IgD-negative memory B cell (primary cell): ENCODE results near the gene FSTL1. TPM values are rescaled to one million over a fixed set of nuclear protein-coding genes. Genes with fewer than 3 reads are reported as not detected.
"Not testable (repeated sequence)": the region's sequence is repeated elsewhere in the genome, so short reads cannot be mapped to it uniquely, and the experiment has no call there.

Experiments used
- H3K27ac Mint-ChIP-seq, 3 donors: one replicate each; pipeline ENCODE4 v1.8.0; 2020 to 2022; ENCODE audit warnings: mild to moderate bottlenecking in 3 of 3, mixed read lengths in 3 of 3, moderate library complexity in 1 of 3
- H3K27me3 Mint-ChIP-seq: one replicate; pipeline ENCODE4 v1.8.0; 2021; ENCODE audit warnings: mixed read lengths
- H3K36me3 Mint-ChIP-seq: one replicate; pipeline ENCODE4 v1.8.0; 2020; ENCODE audit warnings: mild to moderate bottlenecking, mixed read lengths
- H3K4me1 Mint-ChIP-seq, 3 donors: one replicate each; pipeline ENCODE4 v1.8.0; 2020 to 2022; ENCODE audit warnings: mixed read lengths in 3 of 3, mild to moderate bottlenecking in 1 of 3
- H3K4me3 Mint-ChIP-seq, 4 donors: one replicate each; pipeline ENCODE4 v1.8.0; 2020 to 2022; ENCODE audit warnings: mild to moderate bottlenecking in 4 of 4, mixed read lengths in 4 of 4, moderate library complexity in 3 of 4
- H3K9me3 Mint-ChIP-seq, 3 donors: one replicate each; pipeline ENCODE4 v1.8.0; 2020 to 2021; ENCODE audit warnings: mixed read lengths in 3 of 3, mild to moderate bottlenecking in 1 of 3
- polyA plus RNA-seq: library from polyadenylated mRNA; unstranded; fragments of 300-500 nt; fragmentation: Illumina TruSeq; gene quantifications from one replicate; pipeline ENCODE4 v1.2.3, GENCODE V29; 2021

FSTL1 gene
- polyA plus RNA-seq, 1 donor from 2014 or later = not detected

GRCh38 chr3:120399372-120399771, 51.4 kb downstream of the FSTL1 start:
- Mint-ChIP-seq H3K27ac (no peak overlapping the region), H3K27me3 (peaks cover 2% of the 10 kb centered on the region), H3K36me3 (no peaks in the 10 kb centered on the region), H3K4me1 (peaks cover 18 to 45% (median 28%) of the 10 kb centered on the region in 3 donors), H3K9me3 (no peaks in the 10 kb centered on the region), H3K4me3 (peak overlapping the region in 1 of 4 donors; percentile 32)

- no peaks in the 10 kb centered on the region for H3K9me3 Mint-ChIP-seq
- H3K27ac Mint-ChIP-seq = no peak overlapping the region
- no peak overlapping the region for H3K4me3 Mint-ChIP-seq
Observed at GRCh38 chr3:120396469-120396868, 54.3 kb downstream of the FSTL1 start.

GRCh38 chr3:120394347-120394746, 56.4 kb downstream of the FSTL1 start:
- Mint-ChIP-seq H3K27me3 (peaks cover 4% of the 10 kb centered on the region), H3K27ac (no peak overlapping the region), H3K36me3 (no peaks in the 10 kb centered on the region), H3K4me1 (peaks cover 10 to 24% (median 15%) of the 10 kb centered on the region in 3 donors), H3K9me3 (no peaks in the 10 kb centered on the region), H3K4me3 (no peak overlapping the region)

More at GRCh38 chr3:120396469-120396868, 54.3 kb downstream of the FSTL1 start:
- Mint-ChIP-seq H3K36me3 (no peaks in the 10 kb centered on the region), H3K27me3 (peaks cover 2% of the 10 kb centered on the region), H3K4me1 (peaks cover 18 to 40% (median 28%) of the 10 kb centered on the region in 3 donors)

- Mint-ChIP-seq H3K27me3 (peaks cover 4% of the 10 kb centered on the region), H3K4me1 (peaks cover 5 to 20% (median 10%) of the 10 kb centered on the region in 3 donors), H3K4me3 (no peak overlapping the region), H3K9me3 (no peaks in the 10 kb centered on the region), H3K36me3 (no peaks in the 10 kb centered on the region), H3K27ac (no peak overlapping the region)
Observed at GRCh38 chr3:120393761-120394160, 57.0 kb downstream of the FSTL1 start.

- no peaks in the 10 kb centered on the region for H3K36me3 Mint-ChIP-seq
- no peak overlapping the region for H3K4me3 Mint-ChIP-seq
- no peak overlapping the region for H3K27ac Mint-ChIP-seq
- H3K4me1 Mint-ChIP-seq = peaks cover 5 to 15% (median 10%) of the 10 kb centered on the region in 3 donors
- H3K27me3 Mint-ChIP-seq = peaks cover 4% of the 10 kb centered on the region
- no peaks in the 10 kb centered on the region for H3K9me3 Mint-ChIP-seq
Observed at GRCh38 chr3:120393243-120393642, 57.5 kb downstream of the FSTL1 start.

- Mint-ChIP-seq H3K27ac (no peak overlapping the region), H3K36me3 (peaks cover 2% of the 10 kb centered on the region), H3K9me3 (peaks cover 0 to 7% (median 1%) of the 10 kb centered on the region in 3 donors), H3K4me3 (no peak overlapping the region), H3K4me1 (no peaks in the 10 kb centered on the region), H3K27me3 (peaks cover 2% of the 10 kb centered on the region)
Observed at GRCh38 chr3:120382941-120383447, 67.8 kb downstream of the FSTL1 start.

GRCh38 chr3:120381503-120381902, 69.3 kb downstream of the FSTL1 start:
- Mint-ChIP-seq H3K9me3 (peaks cover 0 to 7% (median 1%) of the 10 kb centered on the region in 3 donors), H3K4me1 (no peaks in the 10 kb centered on the region), H3K27me3 (peaks cover 2% of the 10 kb centered on the region), H3K4me3 (no peak overlapping the region), H3K36me3 (peaks cover 2% of the 10 kb centered on the region), H3K27ac (no peak overlapping the region)

GRCh38 chr3:120377948-120378347, 72.8 kb downstream of the FSTL1 start:
- H3K36me3 Mint-ChIP-seq, H3K27me3 Mint-ChIP-seq, H3K9me3 Mint-ChIP-seq, H3K4me3 Mint-ChIP-seq, H3K27ac Mint-ChIP-seq, H3K4me1 Mint-ChIP-seq: not testable (repeated sequence)

GRCh38 chr3:120370463-120370862, 80.3 kb downstream of the FSTL1 start:
- H3K27me3 Mint-ChIP-seq = peaks cover 6% of the 10 kb centered on the region
- peaks cover 0 to 5% (median 0%) of the 10 kb centered on the region in 3 donors for H3K9me3 Mint-ChIP-seq
- no peak overlapping the region for H3K27ac Mint-ChIP-seq
- H3K4me3 Mint-ChIP-seq = no peak overlapping the region
- H3K4me1 Mint-ChIP-seq = no peaks in the 10 kb centered on the region
- no peaks in the 10 kb centered on the region for H3K36me3 Mint-ChIP-seq

GRCh38 chr3:120369037-120369467, 81.7 kb downstream of the FSTL1 start:
- H3K36me3 Mint-ChIP-seq = no peaks in the 10 kb centered on the region
- no peak overlapping the region for H3K27ac Mint-ChIP-seq
- no peak overlapping the region for H3K4me3 Mint-ChIP-seq
- no peaks in the 10 kb centered on the region for H3K4me1 Mint-ChIP-seq
- peaks cover 0 to 5% (median 0%) of the 10 kb centered on the region in 3 donors for H3K9me3 Mint-ChIP-seq
- H3K27me3 Mint-ChIP-seq = peaks cover 6% of the 10 kb centered on the region

GRCh38 chr3:120368172-120368571, 82.6 kb downstream of the FSTL1 start:
- no peaks in the 10 kb centered on the region for H3K36me3 Mint-ChIP-seq
- no peak overlapping the region for H3K27ac Mint-ChIP-seq
- H3K27me3 Mint-ChIP-seq = peaks cover 6% of the 10 kb centered on the region
- no peak overlapping the region for H3K4me3 Mint-ChIP-seq
- H3K9me3 Mint-ChIP-seq = peaks cover 0 to 5% (median 0%) of the 10 kb centered on the region in 3 donors
- H3K4me1 Mint-ChIP-seq = no peaks in the 10 kb centered on the region

GRCh38 chr3:120364821-120365220, 86.0 kb downstream of the FSTL1 start:
- H3K27ac Mint-ChIP-seq = no peak overlapping the region
- H3K27me3 Mint-ChIP-seq = peaks cover 14% of the 10 kb centered on the region
- no peak overlapping the region for H3K4me3 Mint-ChIP-seq
- no peaks in the 10 kb centered on the region for H3K4me1 Mint-ChIP-seq
- H3K9me3 Mint-ChIP-seq = peaks cover 0 to 2% (median 0%) of the 10 kb centered on the region in 3 donors
- H3K36me3 Mint-ChIP-seq = no peaks in the 10 kb centered on the region

GRCh38 chr3:120364101-120364500, 86.7 kb downstream of the FSTL1 start:
- peaks cover 16% of the 10 kb centered on the region for H3K27me3 Mint-ChIP-seq
- H3K36me3 Mint-ChIP-seq = no peaks in the 10 kb centered on the region
- H3K4me1 Mint-ChIP-seq = no peaks in the 10 kb centered on the region
- no peak overlapping the region for H3K4me3 Mint-ChIP-seq
- no peaks in the 10 kb centered on the region for H3K9me3 Mint-ChIP-seq
- no peak overlapping the region for H3K27ac Mint-ChIP-seq

- H3K4me3 Mint-ChIP-seq = no peak overlapping the region
- no peaks in the 10 kb centered on the region for H3K36me3 Mint-ChIP-seq
- H3K4me1 Mint-ChIP-seq = no peaks in the 10 kb centered on the region
- H3K27me3 Mint-ChIP-seq = peaks cover 11% of the 10 kb centered on the region
- H3K9me3 Mint-ChIP-seq = no peaks in the 10 kb centered on the region
- no peak overlapping the region for H3K27ac Mint-ChIP-seq
Observed at GRCh38 chr3:120357807-120358206, 93.0 kb downstream of the FSTL1 start.

GRCh38 chr3:120355486-120355885, 95.3 kb downstream of the FSTL1 start:
- Mint-ChIP-seq H3K27me3 (peaks cover 7% of the 10 kb centered on the region), H3K27ac (no peak overlapping the region), H3K36me3 (no peaks in the 10 kb centered on the region), H3K4me3 (no peak overlapping the region), H3K4me1 (no peaks in the 10 kb centered on the region), H3K9me3 (no peaks in the 10 kb centered on the region)

GRCh38 chr3:120353463-120353862, 97.3 kb downstream of the FSTL1 start:
- H3K27me3 Mint-ChIP-seq = no peaks in the 10 kb centered on the region
- H3K4me1 Mint-ChIP-seq = peaks cover 1 to 9% (median 3%) of the 10 kb centered on the region in 3 donors
- H3K9me3 Mint-ChIP-seq = no peaks in the 10 kb centered on the region
- peak overlapping the region in 1 of 3 donors; percentile 8 for H3K27ac Mint-ChIP-seq
- H3K4me3 Mint-ChIP-seq = no peak overlapping the region
- H3K36me3 Mint-ChIP-seq = no peaks in the 10 kb centered on the region
